ENCODE measurements around the gene PPP2R2B.
A peak's percentile ranks its signal among the peaks of the same experiment; 100 is the strongest.

The PPP2R2B gene

GRCh38 chr5:146695646-146696045, 182.9 kb downstream of the PPP2R2B start:
- no peak for DNase-seq

GRCh38 chr5:146690880-146691355, 187.6 kb downstream of the PPP2R2B start:
- no peak for DNase-seq

GRCh38 chr5:146687630-146688029, 190.9 kb downstream of the PPP2R2B start:
- no peak for DNase-seq

- DNase-seq: no peak
These were observed 194.7 kb downstream of the PPP2R2B start for GRCh38 chr5:146683861-146684260.

- no peak for DNase-seq
These were observed 195.5 kb downstream of the PPP2R2B start for GRCh38 chr5:146682899-146683532.

DNA sequence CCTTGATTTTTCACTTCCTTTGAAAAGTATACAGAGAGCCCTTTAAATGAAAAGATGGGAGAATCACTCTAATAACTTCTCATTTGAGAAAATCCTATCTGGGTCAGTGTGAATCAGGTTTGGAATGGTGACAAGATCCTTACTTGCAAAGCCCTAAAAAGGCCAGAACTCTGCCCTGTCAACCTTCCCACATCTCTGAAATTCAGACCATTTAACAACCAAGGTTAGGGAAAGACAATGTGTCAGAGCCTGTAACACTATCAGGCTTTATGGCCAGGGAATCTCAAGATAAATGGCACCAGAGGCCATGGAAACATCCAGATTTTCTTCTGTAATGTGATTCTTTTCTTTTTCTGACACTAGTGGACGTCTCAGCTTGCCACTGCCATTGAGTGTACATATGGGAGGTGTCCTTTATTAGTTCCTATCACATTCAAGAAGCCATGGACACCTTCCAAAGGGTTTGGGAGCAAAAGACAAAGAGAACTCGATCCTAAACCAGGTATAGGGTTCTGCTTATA, 196.9 kb downstream of the PPP2R2B start:
- DNase-seq: no peak

- DNase-seq: no peak
These were observed 197.5 kb downstream of the PPP2R2B start for GRCh38 chr5:146680846-146681584.

GRCh38 chr5:146675636-146676035, 202.9 kb downstream of the PPP2R2B start:
- no peak for DNase-seq

DNA sequence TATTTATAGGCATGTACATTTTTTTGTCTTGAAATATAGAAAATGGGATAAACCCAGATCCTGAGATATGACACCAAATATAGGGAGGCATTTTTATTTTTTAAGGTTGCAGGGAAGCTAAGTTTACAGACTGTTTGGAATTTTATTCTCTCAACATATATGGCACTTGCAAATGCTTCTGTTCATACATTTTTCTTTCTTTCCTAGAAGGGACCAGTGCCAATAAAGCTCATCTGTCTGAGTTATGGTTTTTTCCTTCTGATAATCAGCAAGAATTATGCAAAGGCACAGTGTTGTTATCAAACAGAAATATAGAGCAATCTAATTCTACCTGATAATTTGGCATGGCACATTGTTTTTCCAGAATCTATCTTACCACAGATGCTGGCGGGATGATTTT, 205.7 kb downstream of the PPP2R2B start:
- DNase-seq: no peak

DNA sequence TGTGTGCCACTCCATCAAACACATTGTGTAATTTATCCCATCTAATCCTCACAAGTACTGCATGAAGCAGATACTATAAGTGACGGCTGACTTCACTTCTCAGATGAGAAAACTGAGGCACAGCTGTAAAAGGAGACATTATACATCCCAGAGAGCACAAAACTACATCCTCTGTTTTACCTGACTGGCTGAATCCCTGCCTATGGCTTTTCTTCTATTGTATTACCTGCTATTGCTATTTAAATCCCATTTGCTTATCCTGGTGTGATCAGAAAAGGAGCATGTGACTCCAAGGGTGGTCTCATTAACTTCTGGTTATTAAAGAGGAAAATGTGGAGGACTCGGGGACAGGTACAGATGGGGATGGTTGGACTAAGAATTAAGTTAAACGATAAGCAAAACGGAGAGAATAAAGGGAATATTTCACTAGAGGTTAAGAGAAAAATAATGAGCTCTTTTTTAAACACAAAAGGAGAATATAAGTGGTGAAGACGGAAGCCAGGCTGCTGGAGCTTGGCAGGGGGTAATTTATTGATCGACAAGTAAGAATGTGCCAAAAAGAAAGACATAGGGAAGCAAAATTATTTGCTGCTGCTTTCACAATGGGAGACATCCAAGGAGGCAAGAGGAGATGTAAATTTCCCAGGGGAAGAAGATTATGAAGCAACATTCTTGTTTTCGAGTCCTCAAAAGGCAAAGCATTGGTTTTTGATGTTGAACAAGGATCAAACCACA, 206.8 kb downstream of the PPP2R2B start:
- no peak for DNase-seq

DNA sequence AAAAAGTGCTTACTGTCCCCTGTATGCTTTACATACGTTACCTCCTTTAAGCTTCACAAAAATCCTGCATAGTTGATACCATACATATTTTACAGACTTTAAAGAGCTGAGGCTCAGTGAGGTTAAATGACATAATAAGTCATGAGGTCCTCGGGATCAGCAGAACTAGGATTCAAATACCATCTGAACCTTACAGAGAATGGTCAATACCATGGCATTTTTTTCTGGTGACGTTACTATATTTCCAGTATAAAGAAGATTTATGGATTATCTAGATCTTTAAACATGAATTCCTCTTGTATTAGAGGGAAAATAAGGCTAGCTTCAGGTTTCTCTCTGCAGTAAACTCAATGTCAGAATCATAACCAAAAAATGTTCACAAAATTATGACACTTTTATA, 208.9 kb downstream of the PPP2R2B start:
- no peak for DNase-seq

DNA sequence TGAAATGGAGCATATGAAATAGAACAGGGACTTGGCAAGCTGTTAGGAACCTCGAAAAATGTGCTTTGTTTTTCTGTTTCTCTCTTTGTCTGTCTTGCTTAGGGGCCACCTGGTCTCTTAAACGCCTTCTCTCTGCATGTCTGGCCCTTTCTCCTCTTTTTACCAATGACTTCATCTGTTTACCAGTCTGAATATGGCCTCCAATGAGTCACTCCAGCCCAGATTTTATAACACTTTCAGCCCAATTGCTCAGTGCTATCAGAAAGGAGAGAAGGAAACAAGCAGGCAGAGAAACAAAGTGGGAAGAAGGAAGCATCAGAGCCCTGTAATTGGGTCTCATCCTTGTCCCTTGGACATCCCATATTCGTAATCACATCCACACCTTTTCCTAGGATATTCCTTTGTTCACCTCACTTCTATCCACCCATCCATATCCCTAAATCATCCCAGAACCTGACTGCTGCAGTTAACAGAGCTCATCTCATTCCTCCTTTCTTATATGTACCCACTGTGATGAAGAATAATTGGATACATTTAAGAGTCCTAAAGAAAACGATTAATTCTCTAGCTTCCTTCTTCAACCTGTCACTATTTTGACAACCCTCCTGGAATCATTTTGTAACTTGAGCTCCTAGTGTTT, 210.8 kb downstream of the PPP2R2B start:
- DNase-seq: no peak

- peak in 2 of 5 experiments; percentile 19 to 38 for DNase-seq
These were observed 216.3 kb downstream of the PPP2R2B start for GRCh38 chr5:146662229-146662628.

GRCh38 chr5:146660376-146660960, 218.1 kb downstream of the PPP2R2B start:
- no peak for DNase-seq

DNA sequence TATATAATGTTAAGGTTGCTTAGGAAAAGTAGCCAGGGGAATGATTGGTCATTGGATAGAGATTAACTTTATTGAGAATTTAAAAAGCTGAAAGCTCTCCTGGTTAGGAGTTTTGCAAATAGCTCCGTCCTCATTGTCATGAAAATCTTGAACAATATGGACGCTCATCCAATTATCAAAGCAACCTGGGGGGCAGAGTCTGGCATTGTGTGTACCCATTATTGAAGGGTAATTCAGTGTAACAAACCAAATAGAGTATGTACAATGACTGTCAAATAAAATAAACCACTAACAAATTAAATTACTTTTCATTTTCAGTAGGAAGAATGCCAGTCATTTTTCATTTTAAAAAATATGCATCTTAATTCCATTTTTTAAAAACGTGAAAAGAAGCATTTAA, 218.6 kb downstream of the PPP2R2B start:
- no peak for DNase-seq

- DNase-seq: no peak
These were observed 221.9 kb downstream of the PPP2R2B start for GRCh38 chr5:146656703-146657102.

GRCh38 chr5:146653560-146653959, 225.0 kb downstream of the PPP2R2B start:
- no peak for DNase-seq

- DNase-seq: no peak
These were observed 226.0 kb downstream of the PPP2R2B start for GRCh38 chr5:146652547-146652946.

GRCh38 chr5:146647656-146648199, 230.8 kb downstream of the PPP2R2B start:
- no peak for DNase-seq

- DNase-seq: no peak
These were observed 232.1 kb downstream of the PPP2R2B start for GRCh38 chr5:146646441-146646840.

DNA sequence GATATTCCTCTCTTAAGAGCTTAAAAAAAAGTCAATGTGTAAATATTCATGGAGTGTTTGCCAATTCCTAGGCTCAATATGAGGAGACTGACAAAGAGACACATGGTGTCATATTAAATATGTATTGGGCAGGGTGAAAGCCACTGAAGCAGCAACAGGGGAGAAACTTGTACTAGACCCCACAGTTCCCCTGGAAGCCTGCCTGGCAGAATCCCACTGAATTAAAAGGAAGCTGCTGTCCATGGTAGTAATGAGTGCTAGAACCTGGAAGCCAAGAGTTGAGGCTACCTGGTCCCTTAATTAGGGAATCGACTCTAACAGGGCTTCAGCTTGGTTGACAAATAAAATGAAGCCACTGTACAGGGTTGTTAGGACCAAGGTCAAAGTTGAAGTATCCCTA, 233.2 kb downstream of the PPP2R2B start:
- no peak for DNase-seq

GRCh38 chr5:146644831-146645230, 233.7 kb downstream of the PPP2R2B start:
- DNase-seq: no peak

Measured in T-helper 2 cell (primary cell).